Breast epithelium (tissue), 4 donors: Measurements from ENCODE around the gene CSMD2. TPM values are rescaled to one million over a fixed set of nuclear protein-coding genes. Genes with fewer than 3 reads are reported as not detected.
"Not testable (repeated sequence)": the region's sequence is repeated elsewhere in the genome, so short reads cannot be mapped to it uniquely, and the experiment has no call there.

Experiments
- DNase-seq, 2 donors: peaks; one replicate each; pipeline ENCODE4 v3.0.0-alpha.2; 2019; ENCODE audit warnings: low spot score in 2 of 2
- H3K27ac ChIP-seq, 2 donors: fragments of 200-600 bp; sonication (generic) in 1 of 2; one replicate each; pipeline ENCODE4 v1.5.1; 2016 to 2019; ENCODE audit warnings: mild to moderate bottlenecking in 1 of 2
- H3K27me3 ChIP-seq, 2 donors: fragments of 200-600 bp; sonication (generic) in 1 of 2; one replicate each; pipeline versions ENCODE4 v1.5.1 to v1.6.0; 2017 to 2019; ENCODE audit warnings: control low read depth in 1 of 2, mild to moderate bottlenecking in 1 of 2
- H3K36me3 ChIP-seq: fragments of 200-600 bp; one replicate; pipeline ENCODE4 v1.5.1; 2019
- H3K4me1 ChIP-seq, 2 donors: fragments of 200-600 bp; sonication (generic); one replicate each; pipeline ENCODE4 v1.5.1; 2016 to 2019; ENCODE audit warnings: control low read depth in 1 of 2
- H3K4me3 ChIP-seq, 3 donors: fragments of 200-600 bp; sonication (generic); 1 replicate in 2 of 3; 2 replicates in 1 of 3; pipeline ENCODE4 v1.5.1; 2016 to 2019; ENCODE audit warnings: mild to moderate bottlenecking in 3 of 3, moderate library complexity in 2 of 3
- H3K9me3 ChIP-seq, 2 donors: fragments of 200-600 bp; sonication (generic) in 1 of 2; one replicate each; pipeline ENCODE4 v1.5.1; 2016 to 2019; ENCODE audit warnings: control low read depth in 1 of 2
- CTCF ChIP-seq, 3 donors: fragments of 450-650 bp; IDR thresholded peaks; one replicate each; pipeline ENCODE4 v1.5.1; 2016 to 2017; ENCODE audit warnings: antibody characterized with exemption in 3 of 3, mild to moderate bottlenecking in 3 of 3, moderate library complexity in 3 of 3
- POLR2A ChIP-seq: fragments of 450-650 bp; IDR thresholded peaks from one replicate; pipeline ENCODE4 v1.6.1; 2016; ENCODE audit warnings: antibody characterized with exemption, mild to moderate bottlenecking, moderate library complexity
- POLR2AphosphoS5 ChIP-seq, 3 donors: sonication (generic); formaldehyde crosslinking; IDR thresholded peaks; one replicate each; pipeline ENCODE4 v1.6.1; 2017; ENCODE audit warnings: antibody characterized with exemption in 3 of 3
- intact Hi-C: fragments of 100-400 bp; cut with DNase I; formaldehyde crosslinking; loops from one replicate; pipeline ENCODE4 v1.15.1; 2023; ENCODE audit warnings: low total_unique reads
- total RNA-seq, 3 donors: library from RNA; depleted of rRNA; stranded (reverse); fragments of >200 nt; gene quantifications; one replicate each; pipeline ENCODE4 v1.1.0, GENCODE V29; 2016

The CSMD2 gene
- total RNA-seq, 3 donors from 2014 or later = 0.33 to 2.6 (median 0.44) TPM

- intact Hi-C loops = no loop called here
- peaks cover 8 to 13% of the 10 kb centered on the region in 2 donors for H3K9me3 ChIP-seq
- no peak overlapping the region for H3K4me3 ChIP-seq
- H3K4me1 ChIP-seq = no peaks in the 10 kb centered on the region
- H3K27ac ChIP-seq = no peak overlapping the region
- peaks cover 0 to 9% of the 10 kb centered on the region in 2 donors for H3K27me3 ChIP-seq
- TF ChIP-seq POLR2AphosphoS5 (IDR thresholded peaks at IDR 0.05) (no peak), POLR2A (no peak), CTCF (IDR thresholded peaks at IDR 0.05) (no peak)
- no peak for DNase-seq
- no peaks in the 10 kb centered on the region for H3K36me3 ChIP-seq
These were observed 25.7 kb upstream of the CSMD2 start for GRCh38 chr1:34190692-34191091.

- Histone ChIP-seq H3K27ac (no peak overlapping the region), H3K4me3 (no peak overlapping the region), H3K9me3 (peaks cover 8 to 13% of the 10 kb centered on the region in 2 donors), H3K4me1 (no peaks in the 10 kb centered on the region), H3K27me3 (peaks cover 0 to 9% of the 10 kb centered on the region in 2 donors), H3K36me3 (no peaks in the 10 kb centered on the region)
- TF ChIP-seq CTCF (IDR thresholded peaks at IDR 0.05) (no peak), POLR2A (no peak), POLR2AphosphoS5 (IDR thresholded peaks at IDR 0.05) (no peak)
- intact Hi-C loops = no loop called here
- no peak for DNase-seq
These were observed 24.0 kb upstream of the CSMD2 start for GRCh38 chr1:34188985-34189384.

GRCh38 chr1:34188418-34188817 is 23.4 kb upstream of the CSMD2 start:
- intact Hi-C loops = no loop called here
- no peak for DNase-seq
- peaks cover 0 to 9% of the 10 kb centered on the region in 2 donors for H3K27me3 ChIP-seq
- H3K27ac ChIP-seq = no peak overlapping the region
- no peak for TF ChIP-seq CTCF (IDR thresholded peaks at IDR 0.05)
- TF ChIP-seq POLR2A = no peak
- TF ChIP-seq POLR2AphosphoS5 (IDR thresholded peaks at IDR 0.05) = no peak
- H3K9me3 ChIP-seq = peaks cover 8 to 13% of the 10 kb centered on the region in 2 donors
- H3K36me3 ChIP-seq = no peaks in the 10 kb centered on the region
- no peak overlapping the region for H3K4me3 ChIP-seq
- no peaks in the 10 kb centered on the region for H3K4me1 ChIP-seq

DNA sequence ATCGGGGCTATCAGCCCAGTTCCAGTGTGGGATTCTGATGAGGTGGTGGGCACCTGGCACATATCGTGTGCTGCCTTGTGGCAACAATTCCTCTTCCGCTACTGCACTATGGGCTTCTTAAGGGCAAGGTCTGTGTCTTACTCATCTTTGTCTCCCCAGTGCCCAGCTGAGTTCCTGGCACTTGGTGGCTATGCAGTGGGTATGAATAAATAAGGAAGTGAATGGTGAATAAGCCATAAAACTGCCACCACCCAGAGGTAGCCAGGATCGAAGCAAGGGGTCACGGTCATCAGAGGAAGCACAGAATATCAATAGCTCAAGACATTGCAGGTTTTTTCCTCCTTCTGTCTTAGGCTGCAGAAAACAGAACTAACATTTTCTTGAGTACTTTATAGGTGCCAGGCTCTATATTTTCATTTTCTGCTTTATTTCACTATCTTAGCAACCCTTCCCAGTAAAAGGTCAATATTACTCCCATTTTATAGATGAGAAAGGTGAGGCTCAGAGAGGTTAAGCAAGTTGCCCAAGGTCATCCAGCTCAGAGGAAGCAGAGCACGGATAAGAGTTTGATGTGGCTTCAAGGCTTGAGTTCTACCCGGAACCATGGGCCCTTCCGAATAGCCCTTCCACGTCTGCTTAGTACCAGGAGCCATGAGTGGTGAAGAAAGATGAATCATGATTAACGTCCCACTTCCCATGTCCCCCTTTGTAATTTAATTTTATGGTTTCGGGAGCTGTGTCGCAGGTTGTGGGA is 21.9 kb upstream of the CSMD2 start:
- H3K27ac ChIP-seq = no peak overlapping the region
- intact Hi-C loops = no loop called here
- no peak for DNase-seq
- peaks cover 0 to 9% of the 10 kb centered on the region in 2 donors for H3K27me3 ChIP-seq
- TF ChIP-seq CTCF (IDR thresholded peaks at IDR 0.05) = no peak
- no peak for TF ChIP-seq POLR2AphosphoS5 (IDR thresholded peaks at IDR 0.05)
- no peak for TF ChIP-seq POLR2A
- H3K9me3 ChIP-seq = peaks cover 8 to 13% of the 10 kb centered on the region in 2 donors
- H3K4me3 ChIP-seq = no peak overlapping the region
- no peaks in the 10 kb centered on the region for H3K36me3 ChIP-seq
- no peaks in the 10 kb centered on the region for H3K4me1 ChIP-seq

GRCh38 chr1:34183381-34183780 is 18.4 kb upstream of the CSMD2 start:
- H3K27ac ChIP-seq, H3K36me3 ChIP-seq, DNase-seq, H3K4me3 ChIP-seq, H3K4me1 ChIP-seq, H3K9me3 ChIP-seq, intact Hi-C loops: not testable (repeated sequence)
- peaks cover 0 to 16% of the 10 kb centered on the region in 2 donors for H3K27me3 ChIP-seq
